Activated naive CD4-positive, alpha-beta T cell treated with anti-CD3 and anti-CD28 coated beads, Interleukin-2, amount 50 U/mL, for 16 hours (primary cell): Measurements from ENCODE around the gene SLC3A2.
"Not testable (repeated sequence)": the region's sequence is repeated elsewhere in the genome, so short reads cannot be mapped to it uniquely, and the experiment has no call there.

Experiments used
- DNase-seq: peaks from one replicate; pipeline ENCODE4 v3.0.0-alpha.2; 2020

Gene SLC3A2

GRCh38 chr11:62880803-62881578 is at the start of gene SLC3A2:
Gene SLC3A2, plus strand, starts transcription at chr11:62880896. Its CDS starts 128 bp downstream, at chr11:62881024.
- DNase-seq, result peak; percentile 88

- no peak for DNase-seq
Measured at GRCh38 chr11:62830904-62831519, 49.7 kb upstream of the SLC3A2 start.

- peak; percentile 100 for DNase-seq
Measured at GRCh38 chr11:62831520-62832335, 49.0 kb upstream of the SLC3A2 start, which contains the start of gene STX5. Gene STX5, minus strand, starts transcription at chr11:62832051. Its CDS starts 808 bp downstream, at chr11:62831243.

GRCh38 chr11:62832336-62833234 is 48.1 kb upstream of the SLC3A2 start, which contains the start of gene TEX54:
Gene TEX54, minus strand, starts transcription at chr11:62832841.
- no peak for DNase-seq

- DNase-seq, result no peak
Measured at GRCh38 chr11:62835336-62835735, 45.4 kb upstream of the SLC3A2 start.

- peak; percentile 92 for DNase-seq
Measured at GRCh38 chr11:62839050-62839945, 41.4 kb upstream of the SLC3A2 start, which contains the start of gene WDR74. Gene WDR74, minus strand, starts transcription at chr11:62839590. Its CDS starts 20 bp downstream, at chr11:62839570.

GRCh38 chr11:62840721-62841360 is 39.9 kb upstream of the SLC3A2 start:
- peak; percentile 87 for DNase-seq

- peak; percentile 78 for DNase-seq
Measured at GRCh38 chr11:62841361-62842170, 39.1 kb upstream of the SLC3A2 start.

GRCh38 chr11:62842171-62842741 is 38.4 kb upstream of the SLC3A2 start:
- DNase-seq, result no peak

GRCh38 chr11:62842891-62843290 is 37.8 kb upstream of the SLC3A2 start:
- DNase-seq, result not testable (repeated sequence)

GRCh38 chr11:62843466-62843865 is 37.2 kb upstream of the SLC3A2 start:
- no peak for DNase-seq

GRCh38 chr11:62844154-62844553 is 36.5 kb upstream of the SLC3A2 start:
- DNase-seq, result no peak

- DNase-seq, result no peak
Measured at GRCh38 chr11:62846177-62846576, 34.5 kb upstream of the SLC3A2 start.

GRCh38 chr11:62847767-62848314 is 32.9 kb upstream of the SLC3A2 start:
- DNase-seq, result no peak

- no peak for DNase-seq
Measured at GRCh38 chr11:62850911-62851806, 29.5 kb upstream of the SLC3A2 start.

GRCh38 chr11:62851807-62852522 is 28.7 kb upstream of the SLC3A2 start:
- no peak for DNase-seq
